HG02943 (cell line): ENCODE measurements around the gene C6orf132.
"Not testable (repeated sequence)": the region's sequence is repeated elsewhere in the genome, so short reads cannot be mapped to it uniquely, and the experiment has no call there.

Source experiments
- ATAC-seq: cut with Tn5 transposase; IDR thresholded peaks from one replicate; pipeline ENCODE4 v1.9.1; 2021; ENCODE audit warnings: mild to moderate bottlenecking, low read depth, moderate library complexity; ENCODE audit not compliant: unreplicated experiment

Gene C6orf132

GRCh38 chr6:42162384-42162783 is 20.0 kb upstream of the C6orf132 start:
- ATAC-seq: no peak

DNA sequence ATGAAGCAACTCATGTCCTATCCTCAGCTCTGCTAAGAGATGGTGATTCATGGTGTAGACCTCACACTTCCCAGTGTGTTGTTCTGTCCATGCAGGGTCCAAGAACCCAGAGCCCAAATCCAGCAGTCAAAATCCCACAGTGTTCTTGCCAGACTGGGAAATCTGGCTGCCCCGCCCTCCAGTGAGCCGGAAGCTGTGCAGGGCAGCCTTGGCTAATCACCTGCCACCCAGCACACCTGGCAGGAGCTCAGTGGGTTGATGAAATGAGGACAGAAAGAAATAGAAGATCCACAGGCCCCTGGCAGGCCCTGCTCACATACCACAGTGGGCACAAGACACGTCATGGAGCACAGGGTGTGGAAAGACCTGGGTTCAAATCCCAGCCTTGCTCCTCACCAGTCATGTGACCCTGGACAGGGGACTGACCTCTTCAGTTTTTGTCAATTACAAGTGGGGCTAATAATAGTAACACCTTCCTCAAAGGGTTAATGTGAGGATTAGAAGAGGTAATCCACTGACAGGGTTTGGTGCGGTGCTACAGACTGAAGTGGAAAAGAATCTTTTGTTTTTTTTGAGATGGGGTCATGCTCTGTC is 17.1 kb upstream of the C6orf132 start:
- no peak for ATAC-seq

- no peak for ATAC-seq
These were observed 16.2 kb upstream of the C6orf132 start for GRCh38 chr6:42158631-42159030.

DNA sequence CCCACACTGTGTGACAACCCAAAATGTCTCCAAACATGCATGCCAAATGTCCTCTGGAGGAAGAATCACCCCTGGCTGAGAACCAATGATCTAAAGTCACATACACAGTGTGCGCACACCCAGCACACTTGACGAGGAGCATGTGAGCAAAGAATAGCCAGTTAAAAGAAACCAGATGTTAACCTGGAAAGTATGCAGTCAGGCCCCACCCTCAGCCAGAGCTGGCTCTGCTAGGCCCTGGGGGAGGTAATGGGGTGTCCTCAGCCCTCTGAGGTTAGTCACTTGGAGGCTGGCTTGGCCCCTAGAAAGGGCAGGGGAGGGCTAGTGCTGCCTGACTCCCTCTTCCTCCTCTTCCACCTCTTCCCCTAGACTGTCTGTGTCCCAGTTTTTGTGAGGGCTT is 15.6 kb upstream of the C6orf132 start:
- ATAC-seq: no peak

- no peak for ATAC-seq
These were observed 14.2 kb upstream of the C6orf132 start for GRCh38 chr6:42156638-42157037.

DNA sequence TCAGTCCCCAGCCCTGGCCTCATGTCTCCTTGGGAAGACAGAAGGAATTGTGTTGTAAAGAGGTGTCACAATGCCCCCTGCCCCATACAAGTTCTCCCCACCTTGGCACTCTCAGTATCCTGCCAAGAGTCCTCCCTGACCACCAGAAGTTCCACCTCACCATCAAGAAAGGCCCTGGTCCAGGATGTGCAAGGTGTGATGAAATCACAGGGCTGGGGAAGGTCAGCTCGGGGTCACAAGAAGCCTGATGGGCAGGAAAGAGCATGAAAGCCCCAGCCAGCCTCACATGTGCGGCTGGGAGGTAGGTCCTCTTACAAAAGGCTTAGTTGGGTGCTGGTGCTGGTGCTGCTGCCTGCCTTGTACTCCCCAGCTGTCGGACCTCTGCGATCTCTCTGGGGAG is 12.9 kb upstream of the C6orf132 start:
- ATAC-seq: no peak

- ATAC-seq: no peak
These were observed 12.2 kb upstream of the C6orf132 start for GRCh38 chr6:42154461-42155209.

- ATAC-seq: no peak
These were observed 11.5 kb upstream of the C6orf132 start for GRCh38 chr6:42153921-42154320.

- not testable (repeated sequence) for ATAC-seq
These were observed 10.3 kb upstream of the C6orf132 start for GRCh38 chr6:42152528-42153213.

GRCh38 chr6:42152024-42152423 is 9.6 kb upstream of the C6orf132 start:
- ATAC-seq: no peak

DNA sequence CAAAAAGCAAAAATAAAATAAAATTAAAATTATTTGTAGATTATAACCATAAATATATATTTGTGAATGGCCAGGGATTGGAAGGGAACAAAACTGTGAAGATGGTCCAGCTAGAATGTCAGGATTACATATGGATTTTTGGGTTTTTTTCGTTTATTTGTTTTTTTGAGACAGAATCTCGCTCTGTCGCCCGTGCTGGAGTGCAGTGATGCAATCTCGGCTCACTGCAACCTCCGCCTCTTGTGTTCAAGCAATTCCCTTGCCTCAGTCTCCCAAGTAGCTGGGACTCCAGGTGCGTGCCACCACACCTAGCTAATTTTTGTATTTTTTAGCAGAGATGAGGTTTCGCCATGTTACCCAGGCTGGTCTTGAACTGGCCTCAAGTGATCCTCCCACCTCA is 7.8 kb upstream of the C6orf132 start:
- ATAC-seq: no peak

GRCh38 chr6:42148058-42148457 is 5.6 kb upstream of the C6orf132 start:
- no peak for ATAC-seq

DNA sequence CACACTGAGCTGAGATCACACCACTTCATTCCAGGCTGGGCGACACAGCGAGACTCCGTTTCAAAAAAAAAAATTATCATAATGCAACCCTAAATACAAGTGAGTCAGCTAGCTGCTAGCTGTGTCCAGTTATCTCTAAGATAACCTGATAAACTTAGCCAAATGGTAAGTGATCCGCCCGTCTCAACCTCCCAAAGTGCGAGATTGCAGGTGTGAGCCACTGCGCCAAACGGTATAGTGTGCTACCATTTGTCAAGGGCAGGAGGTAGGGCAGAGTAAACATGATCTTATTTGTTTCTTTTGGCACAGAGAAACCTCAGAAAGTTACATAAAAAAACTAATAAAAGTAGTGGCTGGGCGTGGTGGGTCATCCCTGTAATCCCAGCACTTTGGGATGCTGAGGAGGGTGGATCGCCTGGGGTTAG is 4.7 kb upstream of the C6orf132 start:
- no peak for ATAC-seq

DNA sequence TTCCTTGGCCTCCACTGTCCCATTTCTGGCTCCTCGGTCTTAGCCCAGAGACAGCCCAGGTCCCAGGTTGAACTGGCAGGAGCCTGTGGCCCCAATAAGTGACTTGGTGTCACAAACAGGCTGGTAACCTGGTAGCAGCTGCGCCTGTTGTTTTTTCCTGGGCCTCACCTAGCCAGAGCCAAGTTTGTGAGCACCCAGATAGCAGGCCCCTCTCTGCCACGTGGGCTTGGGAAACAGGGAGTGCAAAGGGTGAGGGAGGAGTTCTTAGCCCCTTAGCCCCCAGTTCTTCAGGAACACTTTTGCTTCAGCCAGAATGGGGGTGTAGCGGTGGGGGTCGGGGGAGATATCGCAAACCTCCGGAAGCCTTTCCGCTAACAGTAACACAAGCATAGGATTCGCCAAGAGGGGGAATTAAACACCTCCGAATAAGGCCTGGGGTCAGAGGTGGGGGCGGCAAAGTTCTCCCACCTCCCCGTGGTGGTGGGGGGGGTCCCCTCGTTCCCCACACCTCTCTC is 760 bp downstream of the C6orf132 start:
- no peak for ATAC-seq

GRCh38 chr6:42140756-42141602 is 1.4 kb downstream of the C6orf132 start:
- no peak for ATAC-seq

- no peak for ATAC-seq
These were observed 2.4 kb downstream of the C6orf132 start for GRCh38 chr6:42140032-42140431.

GRCh38 chr6:42138630-42139619 is 3.5 kb downstream of the C6orf132 start:
- no peak for ATAC-seq

DNA sequence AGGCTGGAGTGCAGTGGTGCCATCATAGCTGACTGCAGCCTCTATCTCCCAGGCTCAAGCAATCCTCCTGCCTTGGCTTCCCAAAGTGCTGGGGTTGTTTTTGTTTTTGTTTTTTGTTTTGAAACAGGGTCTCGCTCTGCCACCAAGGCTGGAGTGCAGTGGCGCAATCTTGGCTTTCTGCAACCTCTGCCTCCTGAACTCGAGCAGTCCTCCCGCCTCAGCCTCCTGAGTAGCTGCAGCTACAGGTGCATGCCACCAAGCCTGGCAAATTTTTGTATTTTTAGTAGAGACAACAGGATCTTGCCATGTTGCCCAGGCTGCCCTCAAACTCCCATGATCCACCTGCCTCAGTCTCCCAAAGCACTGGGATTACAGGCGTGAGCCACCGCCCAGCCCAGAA is 4.2 kb downstream of the C6orf132 start:
- no peak for ATAC-seq

GRCh38 chr6:42137194-42137753 is 5.1 kb downstream of the C6orf132 start:
- ATAC-seq: no peak
